Activated T-cell treated with anti-CD3 and anti-CD28 coated beads for 4 hours (primary cell): ENCODE data around the gene CEP97.
"Not testable (repeated sequence)": the region's sequence is repeated elsewhere in the genome, so short reads cannot be mapped to it uniquely, and the experiment has no call there.

Experiments used
- DNase-seq: peaks from one replicate; pipeline ENCODE4 v3.0.0-alpha.2; 2020

The CEP97 gene, protein sequence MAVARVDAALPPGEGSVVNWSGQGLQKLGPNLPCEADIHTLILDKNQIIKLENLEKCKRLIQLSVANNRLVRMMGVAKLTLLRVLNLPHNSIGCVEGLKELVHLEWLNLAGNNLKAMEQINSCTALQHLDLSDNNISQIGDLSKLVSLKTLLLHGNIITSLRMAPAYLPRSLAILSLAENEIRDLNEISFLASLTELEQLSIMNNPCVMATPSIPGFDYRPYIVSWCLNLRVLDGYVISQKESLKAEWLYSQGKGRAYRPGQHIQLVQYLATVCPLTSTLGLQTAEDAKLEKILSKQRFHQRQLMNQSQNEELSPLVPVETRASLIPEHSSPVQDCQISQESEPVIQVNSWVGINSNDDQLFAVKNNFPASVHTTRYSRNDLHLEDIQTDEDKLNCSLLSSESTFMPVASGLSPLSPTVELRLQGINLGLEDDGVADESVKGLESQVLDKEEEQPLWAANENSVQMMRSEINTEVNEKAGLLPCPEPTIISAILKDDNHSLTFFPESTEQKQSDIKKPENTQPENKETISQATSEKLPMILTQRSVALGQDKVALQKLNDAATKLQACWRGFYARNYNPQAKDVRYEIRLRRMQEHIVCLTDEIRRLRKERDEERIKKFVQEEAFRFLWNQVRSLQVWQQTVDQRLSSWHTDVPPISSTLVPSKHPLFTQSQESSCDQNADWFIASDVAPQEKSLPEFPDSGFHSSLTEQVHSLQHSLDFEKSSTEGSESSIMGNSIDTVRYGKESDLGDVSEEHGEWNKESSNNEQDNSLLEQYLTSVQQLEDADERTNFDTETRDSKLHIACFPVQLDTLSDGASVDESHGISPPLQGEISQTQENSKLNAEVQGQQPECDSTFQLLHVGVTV

DNA sequence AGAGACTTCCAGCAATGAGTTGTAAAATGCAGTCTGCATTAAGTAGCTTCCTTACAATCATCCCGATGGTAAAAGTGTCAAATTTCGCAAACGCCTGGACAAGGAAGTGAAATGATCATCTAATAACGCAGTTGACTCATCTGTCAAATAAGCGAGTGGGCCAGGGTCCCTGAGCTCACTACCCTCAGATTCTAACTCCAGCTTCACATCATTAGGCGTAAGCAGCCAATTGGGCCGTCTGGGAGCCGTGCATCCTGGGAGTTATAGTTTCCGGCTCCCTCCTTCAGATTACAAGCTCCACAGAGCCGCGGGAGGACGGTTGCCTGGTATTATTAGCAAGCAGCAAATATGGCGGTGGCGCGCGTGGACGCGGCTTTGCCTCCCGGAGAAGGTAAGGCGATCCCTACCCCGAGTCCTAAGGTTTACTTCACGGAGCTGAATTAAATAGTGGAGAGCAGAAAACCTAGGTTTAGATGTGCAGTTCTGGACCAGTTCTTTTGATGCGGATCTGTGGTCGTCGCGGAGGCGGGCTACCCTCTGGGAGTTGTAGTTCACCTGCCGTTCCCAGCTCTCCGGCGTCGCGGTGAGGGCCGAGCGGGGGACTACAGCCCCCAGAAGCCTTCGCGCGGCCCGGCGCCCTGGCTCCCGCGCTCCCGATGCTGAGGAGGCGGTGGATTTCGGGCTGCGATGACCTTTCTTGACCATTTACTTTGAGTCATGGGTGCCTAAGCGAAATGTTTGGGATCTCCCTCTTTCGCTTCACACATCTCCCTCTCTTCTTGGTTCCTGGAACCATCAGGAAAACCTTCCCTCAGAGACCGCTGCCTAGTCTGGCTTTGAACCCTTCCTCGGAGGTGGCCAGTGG, at the start of gene CEP97:
Gene CEP97 (plus strand): TSS at position 286 of the 865 bp plus-strand sequence. CDS start 63 bp downstream, at position 349.
- peak; percentile 83 for DNase-seq

DNA sequence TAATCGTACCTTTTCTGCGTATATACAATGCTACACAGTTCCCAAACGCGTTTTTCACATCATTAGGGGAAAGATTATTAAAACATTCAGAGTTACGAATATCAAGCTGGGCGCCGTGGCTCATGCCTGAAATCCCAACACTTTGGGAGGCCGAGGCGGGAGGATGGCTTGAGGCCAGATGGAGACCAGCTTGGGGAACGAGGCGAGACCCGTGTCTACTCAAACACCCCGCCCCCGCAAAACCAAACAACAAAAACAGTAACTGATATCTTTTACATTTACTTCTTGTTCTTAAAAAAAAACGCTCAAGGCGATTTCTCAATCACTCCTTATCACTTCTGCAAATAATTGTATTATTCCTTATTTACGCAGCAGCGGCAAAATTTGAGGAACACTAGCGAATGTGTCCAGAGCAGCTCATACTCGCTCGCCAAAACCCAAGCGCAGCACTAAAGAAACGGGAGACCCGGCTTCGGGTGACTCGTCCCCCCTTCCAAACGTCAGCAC, 48.7 kb upstream of the CEP97 start:
- no peak for DNase-seq

DNA sequence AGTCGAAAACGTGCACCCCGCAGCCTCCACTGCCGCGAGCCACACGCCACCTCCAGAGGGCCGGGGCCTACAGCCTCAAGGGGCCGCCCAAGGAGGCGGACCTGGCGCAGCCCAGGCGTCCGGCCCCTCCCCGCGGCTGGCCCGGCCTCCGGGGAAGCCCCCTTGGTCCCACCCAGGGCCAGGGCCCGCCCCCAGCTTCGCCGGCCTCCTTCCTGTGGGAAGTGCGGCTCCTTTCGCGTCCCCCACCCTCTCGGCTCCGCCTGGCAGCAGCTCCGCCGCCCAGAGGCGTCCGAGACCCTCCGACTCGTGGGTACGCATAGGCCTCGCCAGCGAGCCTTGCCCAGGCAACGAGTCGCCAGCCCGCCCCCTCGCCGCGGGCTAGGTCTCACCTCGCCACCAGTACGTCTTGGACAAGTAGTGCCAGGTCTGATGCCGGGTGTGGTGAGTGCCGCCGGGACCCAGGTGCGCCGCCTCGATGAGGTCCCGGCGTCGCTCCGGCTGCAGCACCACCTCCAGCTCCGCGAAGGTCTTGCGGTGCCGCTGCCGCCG, 48.1 kb upstream of the CEP97 start:
- peak; percentile 86 for DNase-seq

DNA sequence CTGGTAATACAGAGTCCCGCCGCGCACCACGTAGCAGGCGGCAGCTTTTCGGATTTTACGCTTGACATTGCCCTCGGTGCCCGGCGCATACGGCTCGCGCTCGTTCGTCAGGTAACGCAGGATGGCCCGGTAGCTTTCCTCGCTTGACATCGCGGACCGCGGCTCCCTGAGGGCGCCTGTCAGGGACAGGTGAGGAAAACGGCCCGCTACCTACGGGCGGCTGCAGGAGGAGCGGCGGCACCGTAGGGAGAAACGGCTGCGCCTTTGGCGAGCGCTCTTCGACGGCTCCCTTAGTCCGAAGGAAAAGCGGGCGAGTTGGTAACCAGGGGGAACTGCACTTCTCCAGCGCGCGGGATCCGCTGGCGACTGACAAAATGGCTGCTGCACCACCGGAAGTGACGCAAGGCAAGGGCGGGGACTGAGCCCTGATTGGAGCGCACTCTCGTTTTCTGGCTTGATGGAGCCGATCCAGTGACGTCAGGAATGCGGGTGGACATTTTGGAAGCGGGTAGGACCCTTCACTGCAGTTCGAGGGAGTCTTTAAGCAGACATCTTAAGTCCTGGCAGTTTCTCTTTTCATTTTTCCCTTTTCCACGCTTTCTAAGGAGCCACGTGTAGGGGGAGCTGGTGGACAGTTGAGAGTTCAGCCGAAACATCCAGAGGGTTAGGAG, 47.5 kb upstream of the CEP97 start, which contains the start of gene ZBTB11:
Gene ZBTB11 (minus strand): TSS at position 368 of the 671 bp plus-strand sequence. CDS start 218 bp downstream, at position 150.
- DNase-seq = peak; percentile 100

DNA sequence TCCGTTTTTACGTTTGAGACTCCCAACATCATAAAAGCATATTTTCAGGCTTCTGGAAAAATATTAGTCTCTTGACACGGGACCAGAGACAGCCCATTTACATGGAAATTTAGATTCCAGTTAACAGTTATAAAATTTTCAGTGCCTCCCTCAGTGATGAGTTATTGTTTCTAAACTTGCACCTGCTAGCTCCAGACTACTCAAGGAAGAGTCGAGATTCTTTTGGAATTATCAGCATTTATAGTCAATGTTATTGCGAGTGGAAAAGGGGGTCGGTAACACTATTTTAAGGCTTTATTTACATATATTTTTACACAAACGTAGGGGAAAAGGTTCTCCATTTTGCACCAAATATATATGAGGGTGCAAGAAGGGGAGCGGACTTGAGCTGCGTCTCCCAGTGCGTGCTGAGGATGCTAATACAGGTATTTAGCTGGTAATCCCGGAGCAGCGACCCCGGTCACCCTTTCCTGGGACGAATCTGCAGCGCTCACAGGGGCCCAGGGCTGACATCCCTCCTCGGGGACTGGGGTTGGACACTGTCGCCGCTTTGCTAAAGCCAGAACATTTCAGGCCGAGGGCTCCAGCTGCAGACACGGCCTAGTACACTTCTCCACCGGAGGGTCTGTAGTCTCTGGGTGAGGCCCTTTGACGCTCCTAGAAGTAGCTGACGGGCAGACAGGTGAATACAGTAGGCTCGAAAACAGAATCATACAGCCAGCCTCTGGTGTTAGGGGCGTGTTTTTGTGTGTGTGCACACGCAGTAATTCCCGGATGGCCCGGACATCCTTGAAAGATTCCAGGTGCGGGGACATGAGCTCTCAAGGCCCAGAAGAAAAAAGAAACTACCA, 46.8 kb upstream of the CEP97 start:
- DNase-seq = no peak

DNA sequence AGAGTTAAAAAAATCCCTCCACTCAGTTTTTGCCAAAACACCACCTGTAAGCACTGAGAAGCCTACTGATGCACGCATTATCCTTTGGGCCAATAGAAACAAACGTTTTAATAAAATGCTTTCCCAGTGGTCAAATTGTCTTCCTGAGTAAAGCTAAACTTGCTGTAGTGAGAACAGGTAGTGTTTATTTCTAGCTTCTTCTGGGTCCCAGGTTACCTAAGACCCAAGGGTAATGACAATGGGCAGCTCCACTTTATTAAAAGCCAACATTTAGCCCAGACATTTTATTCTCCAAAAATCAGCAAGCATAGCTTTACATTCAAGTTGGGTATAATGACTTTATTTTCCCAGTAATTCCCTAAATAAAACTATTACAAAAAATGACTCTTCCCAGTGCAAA, 45.6 kb upstream of the CEP97 start:
- DNase-seq = not testable (repeated sequence)

DNA sequence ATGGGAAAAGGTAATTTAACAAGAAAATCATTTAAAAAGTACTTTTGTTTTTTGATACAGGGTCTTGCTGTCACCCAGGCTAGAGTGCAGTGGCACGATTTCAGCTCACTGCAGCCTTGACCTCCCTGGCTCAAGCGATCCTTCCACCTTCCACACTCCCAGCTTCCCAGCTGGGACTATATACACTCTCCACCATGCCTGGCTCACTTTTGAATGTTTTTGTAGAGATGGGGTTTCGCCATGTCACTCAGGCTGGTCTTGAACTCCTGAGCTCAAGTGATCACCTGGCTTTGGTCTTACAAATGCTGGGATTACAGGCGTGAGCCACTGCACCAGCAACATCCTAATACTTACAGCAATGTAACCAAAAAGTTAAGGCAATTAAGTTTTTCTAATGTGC, 43.9 kb upstream of the CEP97 start:
- no peak for DNase-seq

DNA sequence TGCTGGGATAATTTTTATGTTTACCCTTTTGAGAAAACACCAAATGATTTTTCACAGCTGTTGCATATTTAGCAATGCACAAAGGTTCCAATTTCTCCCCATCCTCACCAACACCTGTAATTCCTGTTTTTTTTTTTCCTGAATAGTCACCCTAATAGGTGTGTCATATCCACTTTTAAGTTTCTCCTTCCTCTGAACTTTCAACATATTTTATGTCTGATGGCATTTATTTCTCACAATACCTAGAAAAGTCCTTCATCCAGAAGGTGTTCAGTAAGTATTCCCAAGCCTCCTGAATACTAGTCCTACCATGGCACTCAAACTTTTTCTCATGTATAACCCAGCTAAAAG, 39.4 kb upstream of the CEP97 start:
- no peak for DNase-seq

DNA sequence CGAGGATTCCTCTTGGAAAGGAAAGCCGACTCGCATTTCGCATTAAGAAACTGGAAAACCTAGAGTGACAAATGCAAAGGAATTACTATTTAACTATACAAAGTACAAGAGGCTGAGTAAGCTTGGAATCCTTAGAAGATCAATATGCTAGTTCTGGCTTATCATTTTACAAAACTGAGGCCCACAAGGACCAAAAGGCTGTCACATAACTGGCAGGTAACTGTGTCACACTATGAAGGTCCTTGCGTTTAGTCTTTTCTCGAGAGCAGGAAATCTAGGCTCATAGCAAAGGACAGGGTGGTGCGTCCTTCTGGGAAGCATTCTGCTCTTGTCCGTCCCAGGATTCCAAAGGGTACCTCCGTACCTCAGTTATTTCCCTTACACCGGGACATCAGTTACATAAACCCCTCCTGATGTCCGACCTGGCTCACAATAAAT, 38.5 kb upstream of the CEP97 start:
- no peak for DNase-seq

DNA sequence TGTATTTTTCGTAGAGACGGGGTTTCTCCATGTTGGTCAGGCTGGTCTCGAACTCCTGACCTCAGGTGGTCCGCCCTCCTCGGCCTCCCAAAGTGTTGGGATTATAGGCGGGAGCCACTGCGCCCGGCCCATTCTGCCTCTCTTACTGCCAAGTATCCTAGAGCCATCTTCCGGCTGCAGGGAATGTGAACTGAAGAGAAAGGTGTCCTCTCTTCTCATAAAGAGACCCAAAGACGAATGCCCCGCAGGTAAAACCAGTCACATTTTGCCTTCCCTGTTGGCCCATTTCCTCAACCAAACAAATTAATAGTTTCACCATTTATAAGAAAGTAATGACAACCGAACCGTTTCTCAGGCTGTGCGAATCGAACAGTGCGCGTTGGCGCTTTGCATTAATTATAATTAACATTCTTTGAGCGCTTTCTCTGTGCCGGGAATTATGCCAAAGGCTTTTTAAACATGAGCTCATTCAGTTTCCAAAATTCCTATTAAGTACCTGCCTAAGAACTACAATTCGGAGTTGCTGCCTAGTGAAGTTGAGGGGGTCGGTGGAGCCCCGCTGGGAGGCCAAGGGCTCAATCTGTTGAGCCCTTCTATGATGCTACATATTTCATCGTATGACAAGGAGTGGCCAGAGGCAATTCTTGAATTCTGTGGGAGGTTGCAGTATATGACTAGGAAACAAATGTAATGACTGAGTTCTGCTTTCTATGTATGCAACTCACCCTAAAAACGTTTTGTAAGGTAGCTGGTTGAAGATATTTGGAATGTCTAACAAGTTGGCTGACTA, 37.1 kb upstream of the CEP97 start:
- DNase-seq = no peak

DNA sequence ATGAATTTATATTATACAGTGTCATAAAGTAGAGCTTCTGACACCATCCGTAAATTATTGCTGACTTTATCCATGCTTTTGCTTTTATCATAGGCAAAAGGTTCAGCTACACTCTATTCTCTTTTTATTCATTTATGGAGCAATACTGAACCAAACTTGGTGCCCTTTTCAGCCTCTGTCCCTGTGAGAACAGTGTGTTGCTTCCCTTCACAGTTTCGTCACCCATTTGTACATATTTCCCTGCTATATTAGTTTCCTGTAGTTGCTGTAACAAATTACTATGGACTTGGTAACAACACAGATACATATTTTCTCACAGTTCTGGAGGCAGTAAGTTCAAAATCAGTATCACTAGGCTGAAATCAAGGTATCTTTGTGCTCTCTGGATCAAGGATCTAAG, 35.1 kb upstream of the CEP97 start:
- no peak for DNase-seq

DNA sequence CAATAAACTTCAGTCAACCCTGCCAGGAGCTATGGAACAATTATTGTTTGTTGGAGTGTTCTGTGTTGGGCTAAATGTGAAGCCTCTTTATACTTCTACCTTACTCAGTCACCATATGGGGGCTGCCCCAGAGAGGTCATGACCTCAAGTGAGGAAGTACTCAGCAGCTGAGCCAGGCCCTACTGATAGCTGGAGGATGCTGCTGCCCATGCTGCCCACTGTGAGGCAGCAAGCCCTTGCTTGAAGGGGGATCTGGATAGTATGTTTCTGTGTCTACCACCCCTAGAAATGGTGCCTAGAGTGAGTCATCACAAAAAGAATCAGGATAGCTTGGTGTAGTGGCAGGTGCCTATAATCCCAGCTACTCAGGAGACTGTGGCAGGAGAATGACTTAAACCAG, 33.4 kb upstream of the CEP97 start:
- DNase-seq = no peak

DNA sequence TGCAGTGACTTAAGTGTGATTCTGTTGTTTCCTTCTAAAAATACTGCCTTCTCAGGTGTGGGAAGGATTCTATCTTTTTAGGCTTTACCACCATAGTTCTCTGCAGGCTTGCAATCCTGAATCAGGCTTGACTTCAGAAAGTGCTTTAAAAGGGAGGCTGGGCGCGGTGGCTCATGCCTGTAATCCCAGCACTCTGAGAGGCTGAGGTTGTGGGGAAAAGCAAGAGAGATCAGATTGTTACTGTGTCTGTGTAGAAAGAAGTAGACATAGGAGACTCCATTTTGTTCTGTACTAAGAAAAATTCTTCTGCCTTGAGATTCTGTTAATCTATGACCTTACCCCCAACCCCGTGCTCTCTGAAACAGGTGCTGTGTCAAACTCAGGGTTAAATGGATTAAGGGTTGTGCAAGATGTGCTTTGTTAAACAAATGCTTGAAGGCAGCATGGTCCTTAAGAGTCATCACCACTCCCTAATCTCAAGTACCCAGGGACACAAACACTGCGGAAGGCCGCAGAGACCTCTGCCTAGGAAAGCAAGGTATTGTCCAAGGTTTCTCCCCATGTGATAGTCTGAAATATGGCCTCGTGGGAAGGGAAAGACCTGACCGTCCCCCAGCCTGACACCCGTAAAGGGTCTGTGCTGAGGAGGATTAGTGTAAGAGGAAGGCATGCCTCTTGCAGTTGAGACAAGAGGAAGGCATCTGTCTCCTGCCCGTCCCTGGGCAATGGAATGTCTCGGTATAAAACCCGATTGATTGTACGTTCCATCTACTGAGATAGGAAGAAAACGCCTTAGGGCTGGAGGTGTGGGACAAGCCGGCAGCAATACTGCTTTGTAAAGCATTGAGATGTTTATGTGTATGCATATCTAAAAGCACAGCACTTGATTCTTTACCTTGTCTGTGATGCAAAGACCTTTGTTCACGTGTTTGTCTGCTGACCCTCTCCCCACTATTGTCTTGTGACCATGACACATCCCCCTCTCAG, 32.4 kb upstream of the CEP97 start:
- not testable (repeated sequence) for DNase-seq

DNA sequence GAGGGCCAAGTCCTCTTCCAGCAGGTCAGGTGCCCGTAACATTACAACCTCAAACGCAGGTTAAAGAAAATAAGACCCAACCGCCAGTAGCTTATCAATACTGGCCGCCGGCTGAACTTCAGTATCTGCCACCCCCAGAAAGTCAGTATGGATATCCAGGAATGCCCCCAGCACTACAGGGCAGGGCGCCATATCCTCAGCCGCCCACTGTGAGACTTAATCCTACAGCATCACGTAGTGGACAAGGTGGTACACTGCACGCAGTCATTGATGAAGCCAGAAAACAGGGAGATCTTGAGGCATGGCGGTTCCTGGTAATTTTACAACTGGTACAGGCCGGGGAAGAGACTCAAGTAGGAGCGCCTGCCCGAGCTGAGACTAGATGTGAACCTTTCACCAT, 30.9 kb upstream of the CEP97 start:
- not testable (repeated sequence) for DNase-seq

DNA sequence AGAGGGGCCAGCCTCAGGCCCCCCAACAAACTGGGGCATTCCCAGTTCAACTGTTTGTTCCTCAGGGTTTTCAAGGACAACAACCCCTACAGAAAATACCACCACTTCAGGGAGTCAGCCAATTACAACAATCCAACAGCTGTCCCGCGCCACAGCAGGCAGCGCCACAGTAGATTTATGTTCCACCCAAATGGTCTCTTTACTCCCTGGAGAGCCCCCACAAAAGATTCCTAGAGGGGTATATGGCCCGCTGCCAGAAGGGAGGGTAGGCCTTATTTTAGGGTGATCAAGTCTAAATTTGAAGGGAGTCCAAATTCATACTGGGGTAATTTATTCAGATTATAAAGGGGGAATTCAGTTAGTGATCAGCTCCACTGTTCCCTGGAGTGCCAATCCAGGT, 29.6 kb upstream of the CEP97 start:
- DNase-seq = not testable (repeated sequence)

DNA sequence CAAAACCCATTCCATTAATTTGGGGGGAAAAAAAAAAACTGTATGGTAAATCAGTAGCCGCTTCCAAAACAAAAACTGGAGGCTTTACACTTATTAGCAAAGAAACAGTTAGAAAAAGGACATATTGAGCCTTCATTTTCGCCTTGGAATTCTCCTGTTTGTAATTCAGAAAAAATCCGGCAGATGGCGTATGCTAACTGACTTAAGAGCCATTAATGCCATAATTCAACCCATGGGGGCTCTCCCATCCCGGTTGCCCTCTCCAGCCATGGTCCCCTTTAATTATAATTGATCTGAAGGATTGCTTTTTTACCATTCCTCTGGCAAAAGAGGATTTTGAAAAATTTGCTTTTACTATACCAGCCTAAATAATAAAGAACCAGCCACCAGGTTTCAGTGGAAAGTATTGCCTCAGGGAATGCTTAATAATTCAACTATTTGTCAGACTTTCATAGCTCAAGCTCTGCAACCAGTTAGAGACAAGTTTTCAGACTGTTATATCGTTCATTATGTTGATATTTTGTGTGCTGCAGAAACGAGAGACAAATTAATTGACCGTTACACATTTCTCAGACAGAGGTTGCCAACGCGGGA, 28.5 kb upstream of the CEP97 start:
- no peak for DNase-seq

DNA sequence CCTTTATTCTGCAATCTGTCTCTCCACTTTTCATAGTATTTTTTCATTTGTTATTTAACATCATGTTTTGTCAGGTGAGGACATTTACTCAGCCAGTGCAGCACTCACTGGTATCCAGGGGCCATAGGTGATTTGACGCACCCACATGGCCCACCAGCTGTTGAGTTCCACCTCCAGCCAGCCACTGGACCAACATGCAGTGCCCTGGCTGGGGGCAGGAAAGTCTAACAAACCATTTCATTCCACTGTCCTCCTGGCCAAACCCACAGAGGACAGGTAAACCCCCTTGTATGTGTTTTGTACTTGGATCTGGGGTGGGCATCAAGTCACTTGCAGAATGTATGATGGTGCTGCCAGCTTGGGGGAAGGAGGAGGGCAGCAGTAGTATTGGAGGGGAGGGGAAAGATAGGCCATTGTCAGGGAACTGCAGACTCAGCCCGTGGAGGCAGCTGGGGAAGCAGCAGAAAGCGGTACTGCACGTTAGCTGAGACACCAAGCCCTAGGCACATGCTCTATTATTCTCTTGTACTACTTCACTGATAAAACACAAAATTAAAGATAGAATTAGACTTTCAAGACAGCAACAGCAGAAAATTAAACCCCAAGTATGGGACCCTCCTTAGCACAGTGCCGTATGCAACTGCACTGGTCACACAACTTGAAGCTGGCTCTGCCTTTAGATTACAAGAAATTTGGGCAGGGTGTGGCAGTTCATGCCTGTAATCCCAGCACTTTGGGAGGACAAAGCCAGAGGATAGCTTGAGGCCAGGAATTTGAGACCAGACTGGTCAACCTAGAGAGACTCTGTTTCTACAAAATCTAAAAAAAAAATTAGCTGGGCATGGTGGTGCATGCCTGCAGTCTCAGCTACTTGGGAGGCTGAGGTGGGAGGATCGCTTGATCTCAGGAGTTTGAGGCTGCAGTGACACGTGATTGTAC, 22.4 kb upstream of the CEP97 start:
- no peak for DNase-seq
